ENCODE results near the gene GABRG3. TPM values are rescaled to one million over a fixed set of nuclear protein-coding genes. Genes with fewer than 3 reads are reported as not detected.

GABRG3 gene
- total and polyA plus RNA-seq, 9 of the 15 experiments (the other 6 are each of a cell fraction or from before 2014, with no cell fraction given) = 4.0 to 15.1 (median 11.2) TPM

DNA sequence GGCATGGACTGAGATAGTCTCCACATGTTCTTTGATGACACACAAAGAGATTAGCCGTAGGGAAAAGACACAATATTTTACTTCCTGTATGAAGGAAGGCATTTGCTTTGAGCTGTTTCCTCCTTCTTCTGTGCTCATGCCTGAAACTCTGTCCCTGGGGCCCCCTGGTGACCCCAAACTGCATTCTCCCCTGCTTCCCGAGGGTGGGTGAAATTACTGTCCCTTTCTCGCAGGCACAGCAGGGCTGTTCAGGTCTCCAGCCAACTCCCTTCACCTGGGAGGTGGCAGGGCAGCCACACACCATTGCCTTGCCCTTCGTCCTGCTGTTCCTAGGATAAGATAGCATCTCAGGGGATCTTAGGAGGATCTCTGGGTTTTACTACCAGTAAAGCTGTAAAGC lies 79.2 kb downstream of the GABRG3 start:
- Histone ChIP-seq H3K27ac (ENCODE audit: extremely low read depth, low read depth, low read length) (no peak overlapping the region), H4K20me1 (replicated peaks; ENCODE audit: control insufficient read depth, insufficient read depth, low read length) (no peaks in the 10 kb centered on the region), H2AFZ (ENCODE audit: low read depth, low read length) (no peak overlapping the region), H3K36me3 (ENCODE audit: control insufficient read depth, insufficient read depth, low read length) (no peaks in the 10 kb centered on the region), H3K9me3 (replicated peaks; ENCODE audit: control insufficient read depth, insufficient read depth, low read depth, low read length) (no peaks in the 10 kb centered on the region), H3K4me1 (replicated peaks in 1 of 2; ENCODE audit: control insufficient read depth in 2 of 2, insufficient read depth in 2 of 2, low read length in 2 of 2) (no peaks in the 10 kb centered on the region), H3K27me3 (ENCODE audit: control insufficient read depth in 2 of 2, insufficient read depth in 2 of 2, low read length in 2 of 2) (peaks cover 22 to 41% of the 10 kb centered on the region in 2 experiments; a peak in 4 of 5 replicates), H3K4me3 (no peak overlapping the region), H3K9me1 (ENCODE audit: control insufficient read depth, insufficient read depth, low read length) (no peaks in the 10 kb centered on the region), H3K9ac (ENCODE audit: insufficient read depth in 1 of 2, low read depth in 2 of 2, low read length in 2 of 2) (no peak overlapping the region), H3K4me2 (ENCODE audit: insufficient read depth, low read length) (no peak overlapping the region), H3K79me2 (ENCODE audit: control insufficient read depth, insufficient read depth, low read length) (no peaks in the 10 kb centered on the region)
- no peak for TF ChIP-seq LEF1 (IDR thresholded peaks at IDR 0.05)
- TF ChIP-seq NRF1 (conservative IDR thresholded peaks at IDR 0.05 in 1 of 2, IDR thresholded peaks at IDR 0.05 in 1 of 2) = no peak
- TF ChIP-seq ZBTB7A (IDR thresholded peaks at IDR 0.05; ENCODE audit: borderline replicate concordance, control insufficient read depth, low read depth, low read length) = no peak
- no peak for TF ChIP-seq ATF1 (CRISPR knock-in tag; IDR thresholded peaks at IDR 0.05)
- no peak for TF ChIP-seq ATF1 (tag; IDR thresholded peaks at IDR 0.05)
- BruUV-seq (replicated peaks) = no TSS peak
- intact Hi-C loops (cut with micrococcal nuclease) (no loop called here), in situ Hi-C loops (cut with MboI) (loop anchor here (10.0 kb wide), 1 partner anchor 305 kb away; no protein-coding TSS in a partner anchor)
- 4% methylated on average over 4 of the region's 4 CpGs for WGBS (ENCODE audit: insufficient coverage, low coverage, missing lambda C conversion rate)
- FAIRE-seq = no peak
- CTCF ChIA-PET (ENCODE audit: low intra/inter-chr PET ratio) = no interaction called here
- no peak for ATAC-seq
- POLR2A ChIA-PET = interaction anchor here (0.8 to 1.4 kb wide), 2 partner anchors 9 to 11 kb away, joined by 3 read pairs; no protein-coding TSS in a partner anchor
- no peak for DNase-seq (ENCODE audit: extremely low read depth in 1 of 4, low spot score in 3 of 4)

- FAIRE-seq = no peak
- Histone ChIP-seq H3K4me3 (no peak overlapping the region), H3K4me1 (replicated peaks in 1 of 2; ENCODE audit: control insufficient read depth in 2 of 2, insufficient read depth in 2 of 2, low read length in 2 of 2) (no peaks in the 10 kb centered on the region), H3K36me3 (ENCODE audit: control insufficient read depth, insufficient read depth, low read length) (no peaks in the 10 kb centered on the region), H3K27ac (ENCODE audit: extremely low read depth, low read depth, low read length) (no peak overlapping the region), H3K4me2 (ENCODE audit: insufficient read depth, low read length) (0 out of 2 replicates have a peak overlapping the region, but pooled peaks have one; percentile 16), H4K20me1 (replicated peaks; ENCODE audit: control insufficient read depth, insufficient read depth, low read length) (0 out of 2 replicates have a peak, but pooled peaks cover under 1% of the 10 kb centered on the region), H3K9me1 (ENCODE audit: control insufficient read depth, insufficient read depth, low read length) (no peaks in the 10 kb centered on the region), H3K9ac (ENCODE audit: insufficient read depth in 1 of 2, low read depth in 2 of 2, low read length in 2 of 2) (no peak overlapping the region), H3K79me2 (ENCODE audit: control insufficient read depth, insufficient read depth, low read length) (no peaks in the 10 kb centered on the region), H3K9me3 (replicated peaks; ENCODE audit: control insufficient read depth, insufficient read depth, low read depth, low read length) (no peaks in the 10 kb centered on the region), H3K27me3 (ENCODE audit: control insufficient read depth in 2 of 2, insufficient read depth in 2 of 2, low read length in 2 of 2) (peaks cover 9 to 40% of the 10 kb centered on the region in 2 experiments; a peak in 4 of 5 replicates), H2AFZ (ENCODE audit: low read depth, low read length) (no peak overlapping the region)
- ChIA-PET CTCF (ENCODE audit: low intra/inter-chr PET ratio) (no interaction called here), POLR2A (interaction anchor here (0.7 to 0.9 kb wide), 2 partner anchors 16 to 32 kb away, joined by 3 to 5 read pairs; no protein-coding TSS in a partner anchor)
- no TSS peak for BruUV-seq (replicated peaks)
- intact Hi-C loops (cut with micrococcal nuclease) (no loop called here), in situ Hi-C loops (cut with MboI) (loop anchor here (10.0 kb wide), 1 partner anchor 300 kb away; no protein-coding TSS in a partner anchor)
- WGBS (ENCODE audit: insufficient coverage, low coverage, missing lambda C conversion rate) = 2% methylated on average over 10 of the region's 10 CpGs
- no peak for ATAC-seq
- TF ChIP-seq NR2C2 (CRISPR knock-in tag; IDR thresholded peaks at IDR 0.05) = no peak
- no peak for TF ChIP-seq NR2C2 (tag; IDR thresholded peaks at IDR 0.05)
- TF ChIP-seq EZH2 (IDR thresholded peaks at IDR 0.05; ENCODE audit: borderline replicate concordance, low read depth, low read length) = peak; percentile 55; the same call in 1 of the 2 replicates
- DNase-seq (ENCODE audit: extremely low read depth in 1 of 4, low spot score in 3 of 4) = no peak
Observed at GRCh38 chr15:27054426-27054825, 83.4 kb downstream of the GABRG3 start.

Measured in K562 (cell line).